ENCODE measurements around the gene GRHL1. TPM values are rescaled to one million over a fixed set of nuclear protein-coding genes. Genes with fewer than 3 reads are reported as not detected.

The GRHL1 gene
- total and polyA plus RNA-seq, 9 of the 15 experiments (the other 6 are each of a cell fraction or from before 2014, with no cell fraction given): 1.7 to 6.1 (median 4.7) TPM

DNA sequence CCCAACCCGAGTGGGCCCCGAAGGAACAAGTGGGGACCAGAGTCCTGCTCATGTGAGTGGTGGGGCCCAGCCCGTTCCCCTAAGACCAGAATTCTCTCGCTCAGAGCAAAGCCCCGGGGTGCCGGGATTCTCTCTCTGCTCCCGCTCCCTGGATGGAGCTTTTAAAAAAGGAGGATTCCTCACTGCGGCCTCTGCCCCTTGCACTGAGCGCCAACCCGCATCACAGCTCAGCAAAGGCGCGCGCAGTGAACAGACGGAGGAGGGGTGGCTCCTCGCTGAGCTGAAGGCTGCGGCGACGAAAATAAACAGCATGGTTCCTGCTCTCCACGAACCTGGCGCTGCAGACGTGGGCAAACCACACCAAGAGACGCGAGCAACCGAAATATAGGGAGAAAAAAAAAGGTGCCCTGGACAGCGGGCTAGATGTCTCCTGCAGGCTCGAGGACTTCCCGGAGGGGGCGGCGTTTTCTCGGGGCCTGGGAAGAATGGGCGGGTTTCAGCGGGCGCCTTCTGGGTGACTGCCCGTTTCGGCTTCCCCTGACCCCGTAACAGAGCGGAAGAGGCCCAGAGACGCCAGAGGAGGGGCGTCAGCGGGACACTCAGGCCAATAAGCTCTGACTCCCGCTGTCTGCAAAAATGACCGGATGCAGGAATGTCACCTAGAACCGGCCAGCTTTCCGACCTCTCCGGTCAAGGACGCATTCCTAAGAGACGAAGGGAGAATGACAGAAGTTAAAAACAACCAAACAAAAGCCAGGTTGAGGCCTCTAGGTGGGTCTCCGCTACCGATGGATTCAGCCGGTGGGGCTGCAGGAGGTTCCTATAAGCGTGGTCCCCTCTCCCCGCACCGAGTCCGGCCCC is 91.0 kb downstream of the GRHL1 start:
- TSS peak; percentile 82 for BruUV-seq (replicated peaks)
- in situ Hi-C loops (cut with MboI) (no loop called here), intact Hi-C loops (cut with micrococcal nuclease) (no loop called here)
- FAIRE-seq (peak; percentile 81), DNase-seq (ENCODE audit: extremely low read depth in 1 of 4, low spot score in 3 of 4) (peak; percentile 27 to 56 (median 35)), ATAC-seq (peak; percentile 2)
- H3K9ac ChIP-seq (ENCODE audit: insufficient read depth in 1 of 2, low read depth in 2 of 2, low read length in 2 of 2): peak overlapping the region; percentile 75 to 89
- H3K79me2 ChIP-seq (ENCODE audit: control insufficient read depth, insufficient read depth, low read length): peaks cover 26% of the 10 kb centered on the region
- peak overlapping the region; percentile 29 for H3K4me3 ChIP-seq
- peak overlapping the region; percentile 83 for H2AFZ ChIP-seq (ENCODE audit: low read depth, low read length)
- H3K9me3 ChIP-seq (replicated peaks; ENCODE audit: control insufficient read depth, insufficient read depth, low read depth, low read length): 0 out of 2 replicates have a peak, but pooled peaks cover 2% of the 10 kb centered on the region
- POLR2A ChIA-PET: interaction anchor here (0.7 to 2.9 kb wide), 5 partner anchors 10 to 71 kb away, joined by 3 to 18 read pairs (median 7); no protein-coding TSS in a partner anchor
- H3K4me1 ChIP-seq (replicated peaks in 1 of 2; ENCODE audit: control insufficient read depth in 2 of 2, insufficient read depth in 2 of 2, low read length in 2 of 2): peaks cover 9 to 53% of the 10 kb centered on the region in 2 experiments; a peak in 4 of 5 replicates
- H3K27ac ChIP-seq (ENCODE audit: extremely low read depth, low read depth, low read length): peak overlapping the region; percentile 91
- 63% methylated on average over 49 of the region's 54 CpGs for WGBS (ENCODE audit: insufficient coverage, low coverage, missing lambda C conversion rate)
- CTCF ChIA-PET (ENCODE audit: low intra/inter-chr PET ratio): no interaction called here
- peaks cover 7% of the 10 kb centered on the region for H3K9me1 ChIP-seq (ENCODE audit: control insufficient read depth, insufficient read depth, low read length)
- peak overlapping the region; percentile 90 for H3K4me2 ChIP-seq (ENCODE audit: insufficient read depth, low read length)
- no peaks in the 10 kb centered on the region for H3K27me3 ChIP-seq (ENCODE audit: control insufficient read depth in 2 of 2, insufficient read depth in 2 of 2, low read length in 2 of 2)
- H4K20me1 ChIP-seq (replicated peaks; ENCODE audit: control insufficient read depth, insufficient read depth, low read length): no peaks in the 10 kb centered on the region; the same call in 1 of the 2 replicates
- H3K36me3 ChIP-seq (ENCODE audit: control insufficient read depth, insufficient read depth, low read length): peaks cover 22% of the 10 kb centered on the region; the same call in 2 of the 3 replicates
- no peak for TF ChIP-seq PRMT5 (CRISPR knock-in tag; IDR thresholded peaks at IDR 0.05)
- no peak for TF ChIP-seq ZNF133 (CRISPR knock-in tag; IDR thresholded peaks at IDR 0.05)
- TF ChIP-seq, protein P1, sequence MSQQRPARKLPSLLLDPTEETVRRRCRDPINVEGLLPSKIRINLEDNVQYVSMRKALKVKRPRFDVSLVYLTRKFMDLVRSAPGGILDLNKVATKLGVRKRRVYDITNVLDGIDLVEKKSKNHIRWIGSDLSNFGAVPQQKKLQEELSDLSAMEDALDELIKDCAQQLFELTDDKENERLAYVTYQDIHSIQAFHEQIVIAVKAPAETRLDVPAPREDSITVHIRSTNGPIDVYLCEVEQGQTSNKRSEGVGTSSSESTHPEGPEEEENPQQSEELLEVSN (IDR thresholded peaks at IDR 0.05; ENCODE audit: borderline replicate concordance in 1 of 2, extremely low read depth in 1 of 2, insufficient read depth in 1 of 2, insufficient read length in 1 of 2, low read depth in 1 of 2, low read length in 1 of 2, poor library complexity in 1 of 2, severe bottlenecking in 1 of 2): no peak
- TF ChIP-seq, protein P2, sequence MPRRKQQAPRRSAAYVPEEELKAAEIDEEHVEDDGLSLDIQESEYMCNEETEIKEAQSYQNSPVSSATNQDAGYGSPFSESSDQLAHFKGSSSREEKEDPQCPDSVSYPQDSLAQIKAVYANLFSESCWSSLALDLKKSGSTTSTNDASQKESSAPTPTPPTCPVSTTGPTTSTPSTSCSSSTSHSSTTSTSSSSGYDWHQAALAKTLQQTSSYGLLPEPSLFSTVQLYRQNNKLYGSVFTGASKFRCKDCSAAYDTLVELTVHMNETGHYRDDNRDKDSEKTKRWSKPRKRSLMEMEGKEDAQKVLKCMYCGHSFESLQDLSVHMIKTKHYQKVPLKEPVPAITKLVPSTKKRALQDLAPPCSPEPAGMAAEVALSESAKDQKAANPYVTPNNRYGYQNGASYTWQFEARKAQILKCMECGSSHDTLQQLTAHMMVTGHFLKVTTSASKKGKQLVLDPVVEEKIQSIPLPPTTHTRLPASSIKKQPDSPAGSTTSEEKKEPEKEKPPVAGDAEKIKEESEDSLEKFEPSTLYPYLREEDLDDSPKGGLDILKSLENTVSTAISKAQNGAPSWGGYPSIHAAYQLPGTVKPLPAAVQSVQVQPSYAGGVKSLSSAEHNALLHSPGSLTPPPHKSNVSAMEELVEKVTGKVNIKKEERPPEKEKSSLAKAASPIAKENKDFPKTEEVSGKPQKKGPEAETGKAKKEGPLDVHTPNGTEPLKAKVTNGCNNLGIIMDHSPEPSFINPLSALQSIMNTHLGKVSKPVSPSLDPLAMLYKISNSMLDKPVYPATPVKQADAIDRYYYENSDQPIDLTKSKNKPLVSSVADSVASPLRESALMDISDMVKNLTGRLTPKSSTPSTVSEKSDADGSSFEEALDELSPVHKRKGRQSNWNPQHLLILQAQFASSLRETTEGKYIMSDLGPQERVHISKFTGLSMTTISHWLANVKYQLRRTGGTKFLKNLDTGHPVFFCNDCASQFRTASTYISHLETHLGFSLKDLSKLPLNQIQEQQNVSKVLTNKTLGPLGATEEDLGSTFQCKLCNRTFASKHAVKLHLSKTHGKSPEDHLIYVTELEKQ (CRISPR knock-in tag; IDR thresholded peaks at IDR 0.05): peak; percentile 34; the same call in 1 of the 2 replicates
- TF ChIP-seq BHLHE40 (IDR thresholded peaks at IDR 0.05; ENCODE audit: low read length): peak; percentile 37; the same call in 1 of the 2 replicates
- no peak for TF ChIP-seq GABPA (tag; conservative IDR thresholded peaks at IDR 0.05; ENCODE audit: low read depth)
- TF ChIP-seq CREBBP (IDR thresholded peaks at IDR 0.05; ENCODE audit: low read depth, low read length): no peak
- TF ChIP-seq ZHX1 (conservative IDR thresholded peaks at IDR 0.05; ENCODE audit: low read length): no peak

Measured in K562 (cell line).